Stimulated activated CD4-positive, alpha-beta T cell treated with anti-CD3 and anti-CD28 coated beads, Interleukin-1b, Interleukin-23, amount 100 ng/mL, for 24 hours (primary cell): Measurements from ENCODE around the gene PRG2.
"Not testable (repeated sequence)": the region's sequence is repeated elsewhere in the genome, so short reads cannot be mapped to it uniquely, and the experiment has no call there.

Experiments
- DNase-seq, 4 experiments: peaks; one replicate each; pipeline ENCODE4 v3.0.0-alpha.2; 2020; ENCODE audit warnings: low read depth in 4 of 4, low spot score in 1 of 4

The PRG2 gene

DNA sequence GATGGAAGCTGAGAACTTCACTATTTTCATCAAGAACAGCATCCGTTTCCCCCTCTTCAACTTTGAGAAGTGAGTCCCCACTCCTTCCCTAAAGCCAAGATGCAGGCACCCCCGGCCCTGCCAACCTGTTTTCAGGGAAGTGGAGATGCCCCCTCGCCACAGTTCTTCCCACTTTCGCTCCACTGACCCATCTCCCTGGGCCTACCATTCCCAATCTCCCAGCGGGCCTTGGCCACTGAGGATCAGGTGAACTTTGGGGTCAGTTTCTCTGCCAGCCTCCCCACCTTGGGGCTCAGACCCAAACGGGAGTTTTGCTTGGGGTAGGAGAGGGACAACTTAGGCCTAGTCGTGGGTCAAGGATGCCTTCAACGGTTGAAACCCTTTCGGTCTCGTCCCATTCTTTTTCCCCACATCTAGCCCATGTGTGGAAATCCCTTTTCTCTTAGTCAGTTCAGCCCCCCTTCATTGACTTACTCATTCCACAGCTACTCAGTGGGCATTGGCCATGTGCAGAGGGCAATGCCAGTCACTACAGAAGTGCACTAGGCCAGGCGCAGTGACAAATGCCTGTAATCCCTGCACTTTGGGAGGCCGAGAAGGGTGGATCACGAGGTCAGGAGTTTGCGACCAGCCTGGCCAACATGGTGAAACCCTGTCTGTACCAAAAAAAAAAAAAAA lies 41.7 kb downstream of the PRG2 start:
- no peak for DNase-seq

- DNase-seq = no peak
Measured at GRCh38 chr11:57348052-57348451, 42.4 kb downstream of the PRG2 start.

- DNase-seq = no peak
Measured at GRCh38 chr11:57347336-57347735, 43.1 kb downstream of the PRG2 start.

GRCh38 chr11:57345555-57346211 lies 44.8 kb downstream of the PRG2 start:
- peak; percentile 60 to 66 (median 62) for DNase-seq

DNA sequence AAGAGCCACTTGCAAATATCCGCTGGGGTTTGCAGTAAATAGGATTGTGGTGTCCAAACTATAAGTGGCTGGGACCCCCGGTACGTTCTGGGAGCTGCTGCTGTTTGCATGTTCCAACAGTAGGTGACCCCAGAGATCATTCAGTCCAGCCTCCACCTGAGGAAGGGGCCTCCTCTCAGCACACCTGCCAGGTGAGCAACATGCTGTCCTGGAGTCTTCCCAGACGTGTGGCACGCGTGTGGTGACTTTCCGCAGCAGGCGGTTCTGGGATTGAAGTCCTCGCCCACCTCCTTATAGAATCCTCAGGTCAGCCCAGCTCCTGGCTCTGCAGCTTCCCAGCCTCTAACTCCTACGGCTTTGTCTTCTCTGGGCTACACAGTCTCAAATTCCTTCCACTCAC lies 45.6 kb downstream of the PRG2 start:
- DNase-seq = no peak

DNA sequence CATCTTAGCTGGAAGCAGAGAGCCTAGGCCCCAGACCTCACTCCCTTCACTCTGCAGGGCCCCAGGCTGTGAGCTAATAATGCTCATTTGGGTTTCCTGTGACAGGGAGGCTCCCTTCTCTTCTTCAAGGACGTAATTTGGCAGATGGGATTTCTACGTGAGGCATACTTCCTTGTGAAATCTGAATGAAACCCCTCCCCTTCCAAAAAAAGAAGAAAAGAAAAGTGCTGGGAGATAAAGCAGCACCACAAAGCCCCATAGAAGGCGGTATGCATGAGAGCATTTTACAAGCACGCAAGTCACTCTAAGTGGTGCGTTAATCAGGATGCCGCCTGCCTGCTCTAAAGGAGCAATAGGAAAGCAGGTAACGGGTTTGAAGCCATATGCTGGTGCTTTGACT lies 46.6 kb downstream of the PRG2 start:
- no peak for DNase-seq

DNA sequence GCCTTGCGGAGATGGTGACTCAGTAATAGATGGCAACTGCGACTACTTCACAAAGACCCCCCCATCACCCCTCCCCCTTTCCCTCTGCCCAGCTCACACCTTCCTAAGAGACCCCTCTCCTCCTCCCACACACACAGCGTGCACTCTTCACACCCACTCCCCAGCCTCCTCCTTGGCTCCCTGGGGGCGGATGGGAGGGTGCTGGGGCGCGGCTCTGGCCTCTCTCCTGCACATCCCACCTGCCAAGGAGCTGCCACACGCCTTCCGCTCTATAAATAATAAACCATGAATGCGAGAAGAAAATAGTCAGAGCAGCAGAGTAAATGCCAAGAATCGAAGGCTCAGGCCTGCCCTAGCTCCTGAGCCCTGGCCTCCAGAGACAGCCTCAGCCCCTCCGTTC lies 47.7 kb downstream of the PRG2 start:
- no peak for DNase-seq

GRCh38 chr11:57341250-57341808 lies 49.1 kb downstream of the PRG2 start:
- DNase-seq = no peak

GRCh38 chr11:57340039-57340615 lies 50.3 kb downstream of the PRG2 start:
- no peak for DNase-seq

GRCh38 chr11:57339328-57339727 lies 51.1 kb downstream of the PRG2 start:
- no peak for DNase-seq

GRCh38 chr11:57338142-57338541 lies 52.3 kb downstream of the PRG2 start, which contains the start of gene P2RX3:
P2RX3 (plus strand) TSS chr11:57338352; CDS start chr11:57338551, 199 bp downstream.
- no peak for DNase-seq

- not testable (repeated sequence) for DNase-seq
Measured at GRCh38 chr11:57336856-57337255, 53.6 kb downstream of the PRG2 start.
